Astrocyte (in vitro differentiated cells and primary cell): Measurements from ENCODE around the gene CHFR.

ENCODE experiments used
- EZH2 ChIP-seq: IDR thresholded peaks from 2 replicates; pipeline ENCODE4 v1.6.1; 2012; ENCODE audit warnings: mild to moderate bottlenecking, low read length, inconsistent platforms; ENCODE audit not compliant: insufficient read depth
- TF ChIP-seq, protein P1 (sequence below): IDR thresholded peaks from 2 replicates; pipeline ENCODE4 v1.5.1; 2011; ENCODE audit warnings: low read depth, mild to moderate bottlenecking, inconsistent platforms, low read length, moderate library complexity; ENCODE audit not compliant: insufficient read depth

DNA sequence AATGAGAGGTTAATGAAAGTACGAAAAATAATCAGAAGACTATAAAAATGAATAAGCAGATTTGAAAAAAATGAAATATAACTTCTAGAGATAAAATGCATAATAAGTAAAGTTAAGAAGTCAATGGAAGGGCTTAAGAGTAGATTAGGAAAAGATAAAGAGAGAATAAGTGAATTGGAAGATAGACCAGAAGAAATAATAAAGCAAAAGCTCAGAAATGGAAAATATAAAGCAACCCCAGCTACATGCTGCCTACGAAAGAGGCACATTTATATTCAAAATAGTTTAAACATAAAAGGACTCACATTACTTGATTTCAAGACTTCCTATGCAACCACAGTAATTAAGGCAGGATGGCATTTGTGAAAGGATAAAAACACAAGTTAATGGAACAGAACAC is 48.8 kb upstream of the CHFR start:
- TF ChIP-seq, protein P1, sequence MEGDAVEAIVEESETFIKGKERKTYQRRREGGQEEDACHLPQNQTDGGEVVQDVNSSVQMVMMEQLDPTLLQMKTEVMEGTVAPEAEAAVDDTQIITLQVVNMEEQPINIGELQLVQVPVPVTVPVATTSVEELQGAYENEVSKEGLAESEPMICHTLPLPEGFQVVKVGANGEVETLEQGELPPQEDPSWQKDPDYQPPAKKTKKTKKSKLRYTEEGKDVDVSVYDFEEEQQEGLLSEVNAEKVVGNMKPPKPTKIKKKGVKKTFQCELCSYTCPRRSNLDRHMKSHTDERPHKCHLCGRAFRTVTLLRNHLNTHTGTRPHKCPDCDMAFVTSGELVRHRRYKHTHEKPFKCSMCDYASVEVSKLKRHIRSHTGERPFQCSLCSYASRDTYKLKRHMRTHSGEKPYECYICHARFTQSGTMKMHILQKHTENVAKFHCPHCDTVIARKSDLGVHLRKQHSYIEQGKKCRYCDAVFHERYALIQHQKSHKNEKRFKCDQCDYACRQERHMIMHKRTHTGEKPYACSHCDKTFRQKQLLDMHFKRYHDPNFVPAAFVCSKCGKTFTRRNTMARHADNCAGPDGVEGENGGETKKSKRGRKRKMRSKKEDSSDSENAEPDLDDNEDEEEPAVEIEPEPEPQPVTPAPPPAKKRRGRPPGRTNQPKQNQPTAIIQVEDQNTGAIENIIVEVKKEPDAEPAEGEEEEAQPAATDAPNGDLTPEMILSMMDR, result no peak
- TF ChIP-seq EZH2, result no peak
